Mucosa of stomach (tissue), 1 donor: ENCODE measurements around the gene DVL3.

Source experiments
- H3K27me3 ChIP-seq: one replicate; pipeline ENCODE4 v1.7.0; 2013; ENCODE audit warnings: mild to moderate bottlenecking, low read length; ENCODE audit not compliant: control insufficient read depth, insufficient read depth
- H3K36me3 ChIP-seq: one replicate; pipeline ENCODE4 v1.7.0; 2013; ENCODE audit warnings: low read length; ENCODE audit not compliant: control insufficient read depth, insufficient read depth
- H3K4me1 ChIP-seq: one replicate; pipeline ENCODE4 v1.7.0; 2013; ENCODE audit warnings: mild to moderate bottlenecking, low read length; ENCODE audit not compliant: control insufficient read depth, insufficient read depth
- H3K4me3 ChIP-seq: one replicate; pipeline ENCODE4 v1.7.0; 2013; ENCODE audit warnings: low read length
- H3K9ac ChIP-seq: one replicate; pipeline ENCODE4 v1.7.0; 2013; ENCODE audit warnings: mild to moderate bottlenecking, low read length, moderate library complexity
- H3K9me3 ChIP-seq: one replicate; pipeline ENCODE4 v1.7.0; 2013; ENCODE audit warnings: mild to moderate bottlenecking, low read length, moderate library complexity; ENCODE audit not compliant: control insufficient read depth
- donor health status: Pancreatic carcinoma.

DVL3 gene

DNA sequence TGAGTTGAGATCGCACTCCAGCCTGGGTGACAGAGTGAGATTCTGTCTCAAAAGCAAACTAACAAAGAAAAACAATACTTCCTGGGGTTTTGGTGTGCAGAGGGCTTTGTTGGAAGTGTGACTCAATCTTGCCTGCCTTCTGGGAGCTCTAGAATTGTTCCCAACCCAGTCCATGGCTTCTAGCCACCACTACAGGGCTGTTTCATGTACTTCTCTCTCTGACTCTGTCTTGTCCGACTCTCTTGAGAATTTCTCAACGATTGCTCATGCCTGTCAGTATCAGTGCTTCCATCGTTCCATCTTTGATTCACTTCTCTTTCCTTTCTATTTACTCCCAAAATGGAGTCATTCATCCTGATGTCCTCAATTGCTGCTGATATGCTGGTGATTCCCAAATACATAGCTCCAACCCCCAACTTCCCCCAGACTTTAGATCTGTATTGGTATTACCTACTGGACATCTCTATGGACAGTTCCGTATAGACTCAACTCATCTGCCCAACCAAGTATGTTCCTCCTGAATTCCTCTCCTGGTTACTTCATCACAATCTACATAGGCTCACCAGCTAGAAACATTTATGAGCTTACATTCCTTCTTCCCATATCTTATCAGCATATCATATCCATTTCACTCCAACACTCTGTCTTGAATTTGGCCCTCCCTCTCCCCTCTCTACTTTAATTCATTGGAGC is 17.6 kb downstream of the DVL3 start:
- H3K4me1 ChIP-seq, result peaks cover 25% of the 10 kb centered on the region
- no peak overlapping the region for H3K4me3 ChIP-seq
- H3K9ac ChIP-seq, result no peak overlapping the region
- H3K27me3 ChIP-seq, result no peaks in the 10 kb centered on the region
- H3K9me3 ChIP-seq, result no peaks in the 10 kb centered on the region
- H3K36me3 ChIP-seq, result peaks cover 9% of the 10 kb centered on the region

DNA sequence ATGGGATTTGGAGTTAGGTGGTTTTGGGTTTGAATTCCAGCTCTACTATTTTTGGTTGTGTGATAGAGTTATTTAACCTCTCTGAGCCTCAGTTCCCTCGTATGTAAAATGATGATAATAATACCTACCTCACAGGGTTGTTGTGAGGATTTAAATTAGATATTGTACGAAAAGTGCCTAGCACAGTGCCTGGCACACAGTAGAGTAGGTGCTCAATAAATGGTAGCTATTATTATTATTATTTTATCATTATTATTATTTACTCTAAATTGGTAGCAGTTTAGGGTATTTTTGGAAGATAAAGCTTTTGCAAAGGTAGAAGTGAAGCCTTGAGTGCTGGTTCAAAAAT is 18.2 kb downstream of the DVL3 start:
- no peak overlapping the region for H3K4me3 ChIP-seq
- peaks cover 30% of the 10 kb centered on the region for H3K4me1 ChIP-seq
- no peak overlapping the region for H3K9ac ChIP-seq
- no peaks in the 10 kb centered on the region for H3K9me3 ChIP-seq
- H3K36me3 ChIP-seq, result peaks cover 14% of the 10 kb centered on the region
- H3K27me3 ChIP-seq, result no peaks in the 10 kb centered on the region

DNA sequence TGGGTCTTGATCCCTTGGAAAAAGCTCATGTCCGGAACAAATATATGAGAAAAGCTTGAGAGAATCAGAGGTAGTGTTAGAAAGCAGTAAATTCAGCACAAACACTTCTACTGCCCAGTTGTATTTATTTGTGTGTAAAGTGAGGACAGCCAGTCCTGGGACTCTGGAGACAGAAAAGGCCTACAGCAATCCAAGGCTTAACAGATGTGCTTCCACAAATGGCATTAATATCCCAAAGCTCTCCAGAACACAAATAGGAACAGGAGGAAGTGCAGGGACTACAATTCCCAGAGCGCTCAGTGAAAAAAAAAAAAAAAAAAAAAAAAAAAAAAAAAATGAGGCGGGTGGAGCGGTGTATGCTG is 19.1 kb downstream of the DVL3 start:
- Histone ChIP-seq H3K4me1 (peaks cover 35% of the 10 kb centered on the region), H3K27me3 (no peaks in the 10 kb centered on the region), H3K9ac (no peak overlapping the region), H3K4me3 (no peak overlapping the region), H3K36me3 (peaks cover 23% of the 10 kb centered on the region), H3K9me3 (no peaks in the 10 kb centered on the region)

DNA sequence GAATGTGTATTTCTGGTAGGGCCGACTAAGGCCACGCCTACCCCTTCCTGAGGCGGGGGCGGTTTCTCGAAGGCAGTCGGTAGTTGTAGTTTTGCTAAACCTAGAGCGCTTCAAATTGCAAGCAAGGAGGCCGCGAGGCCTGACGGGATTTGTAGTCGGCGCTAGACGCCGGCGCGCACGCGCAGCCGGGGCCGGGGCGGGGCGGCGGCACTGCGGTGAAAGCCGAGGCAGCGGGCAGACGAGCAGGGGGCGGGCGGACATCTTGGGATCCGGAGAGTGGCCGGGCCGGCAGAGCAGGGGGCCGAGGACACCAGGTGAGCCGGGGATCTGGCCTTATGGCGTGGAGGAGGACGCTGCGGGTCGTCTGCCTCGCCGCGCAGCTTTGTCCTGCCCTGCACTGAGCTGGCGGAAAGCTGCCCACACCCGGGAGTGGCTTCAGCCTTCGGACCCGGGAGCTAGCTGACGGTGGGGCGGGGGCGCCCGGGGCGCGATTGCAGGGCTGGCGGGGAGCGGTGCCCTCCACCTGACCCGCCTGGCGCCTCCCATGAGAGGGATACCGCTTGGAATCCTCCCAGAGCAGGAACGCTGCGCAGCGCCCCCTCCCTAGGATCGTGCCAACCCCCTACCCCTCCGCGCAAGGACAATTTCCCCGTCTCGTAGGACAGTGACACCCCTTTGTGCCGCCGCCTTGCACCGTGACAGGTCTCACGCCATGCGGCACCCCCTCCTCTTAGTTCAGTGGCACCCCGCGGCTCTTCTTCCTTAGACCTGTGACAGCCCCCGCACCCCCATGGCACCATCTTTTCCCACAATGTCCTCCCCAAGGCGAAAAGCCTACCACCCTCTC is 19.7 kb downstream of the DVL3 start, which contains the start of gene AP2M1:
Gene AP2M1 (plus strand): TSS at position 210 of the 847 bp plus-strand sequence. CDS start 2,139 bp downstream, outside the sequence.
- Histone ChIP-seq H3K4me3 (peak within 1 kb of the TSS; percentile 87), H3K4me1 (peaks cover 35% of the 10 kb centered on the region), H3K27me3 (no peaks in the 10 kb centered on the region), H3K9me3 (no peaks in the 10 kb centered on the region), H3K9ac (peak within 1 kb of the TSS; percentile 97), H3K36me3 (peaks cover 28% of the 10 kb centered on the region)

DNA sequence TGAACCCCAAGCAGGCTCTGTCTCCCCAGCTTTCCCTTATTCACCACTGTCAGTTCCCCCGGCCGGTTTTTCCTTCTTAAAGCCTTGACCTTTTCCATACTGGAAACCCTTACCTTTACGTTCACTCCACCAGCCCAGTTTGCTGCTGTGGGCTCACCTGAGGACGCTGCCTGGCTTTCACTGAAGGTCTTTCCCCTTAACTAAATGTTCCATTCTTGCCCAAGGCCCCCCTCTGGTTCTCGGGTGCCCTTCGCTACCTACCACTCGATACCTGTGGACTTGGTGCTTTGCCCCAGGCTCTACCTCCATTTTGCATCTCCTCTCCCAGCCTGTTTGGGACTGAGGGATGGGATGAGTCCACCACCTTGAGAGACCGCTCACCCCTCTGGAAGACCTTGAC is 20.3 kb downstream of the DVL3 start:
- peak overlapping the region; percentile 87 for H3K4me3 ChIP-seq
- H3K9me3 ChIP-seq, result no peaks in the 10 kb centered on the region
- H3K9ac ChIP-seq, result peak overlapping the region; percentile 97
- H3K4me1 ChIP-seq, result peaks cover 35% of the 10 kb centered on the region
- peaks cover 33% of the 10 kb centered on the region for H3K36me3 ChIP-seq
- H3K27me3 ChIP-seq, result no peaks in the 10 kb centered on the region

DNA sequence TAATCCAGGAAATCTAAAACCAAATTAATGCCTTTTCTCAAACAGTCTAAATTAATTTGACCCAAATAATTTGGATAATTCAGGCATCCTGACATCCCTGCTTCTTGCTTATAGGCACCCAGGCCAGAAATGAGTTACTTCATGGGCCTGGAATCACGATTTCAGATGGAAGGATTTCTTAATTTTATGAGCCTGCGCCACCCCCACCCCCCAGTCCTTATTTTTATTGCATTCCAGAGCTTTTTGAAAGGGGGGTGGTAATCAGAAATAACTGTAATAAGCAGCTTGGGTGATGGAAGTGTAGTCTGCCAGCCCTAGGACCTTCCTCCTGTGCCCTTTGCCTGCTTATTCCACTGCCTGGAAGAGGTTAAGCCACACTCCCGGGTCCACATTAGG is 20.8 kb downstream of the DVL3 start:
- peak overlapping the region; percentile 97 for H3K9ac ChIP-seq
- peaks cover 35% of the 10 kb centered on the region for H3K4me1 ChIP-seq
- H3K27me3 ChIP-seq, result no peaks in the 10 kb centered on the region
- peaks cover 37% of the 10 kb centered on the region for H3K36me3 ChIP-seq
- H3K4me3 ChIP-seq, result peak overlapping the region; percentile 39
- no peaks in the 10 kb centered on the region for H3K9me3 ChIP-seq

DNA sequence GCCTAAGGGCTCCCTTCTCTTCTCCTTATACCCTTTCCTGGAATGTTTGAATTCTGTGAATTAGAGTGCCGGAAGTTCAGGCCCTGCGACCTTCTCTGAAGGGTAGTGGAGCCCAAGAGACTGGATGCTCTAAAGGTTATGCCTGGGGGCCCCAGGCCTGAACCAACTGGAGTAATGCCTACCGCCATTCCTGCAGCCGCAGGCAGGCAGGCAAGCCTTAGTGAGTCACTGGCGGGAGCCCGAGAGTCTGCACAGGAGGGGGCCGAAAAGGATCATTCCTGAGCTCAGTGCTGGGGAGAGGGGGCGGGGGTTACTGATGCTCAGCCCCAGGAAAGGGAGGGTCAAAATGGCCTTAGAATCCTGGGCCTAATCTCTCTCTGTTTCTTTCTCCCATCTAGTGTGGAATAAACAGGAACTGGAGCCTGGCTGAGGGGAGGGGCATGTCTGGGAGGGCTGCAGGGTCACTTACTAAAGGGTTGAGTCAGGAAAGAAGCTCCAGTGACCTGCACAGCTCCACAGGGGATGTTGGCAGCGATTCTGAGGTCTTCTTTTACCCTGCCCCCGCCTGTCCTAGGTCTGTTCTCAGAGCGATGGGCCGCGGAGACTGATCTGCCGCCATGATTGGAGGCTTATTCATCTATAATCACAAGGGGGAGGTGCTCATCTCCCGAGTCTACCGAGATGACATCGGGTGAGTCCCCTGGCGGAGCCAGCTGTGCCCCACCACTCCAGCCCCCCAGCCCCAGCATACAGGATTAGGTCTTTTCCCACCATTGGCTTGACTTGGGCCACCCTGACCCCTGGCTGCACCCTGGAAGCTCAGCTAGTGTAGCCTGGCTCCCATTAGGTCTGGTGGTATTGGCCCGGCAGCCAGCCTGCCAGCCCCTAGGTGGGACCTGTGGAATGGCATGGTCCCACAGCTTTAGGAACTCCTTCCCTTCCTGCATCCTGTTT is 21.5 kb downstream of the DVL3 start:
- peaks cover 44% of the 10 kb centered on the region for H3K36me3 ChIP-seq
- no peaks in the 10 kb centered on the region for H3K9me3 ChIP-seq
- H3K27me3 ChIP-seq, result no peaks in the 10 kb centered on the region
- H3K9ac ChIP-seq, result peak overlapping the region; percentile 97
- peaks cover 35% of the 10 kb centered on the region for H3K4me1 ChIP-seq
- peak overlapping the region; percentile 39 for H3K4me3 ChIP-seq

DNA sequence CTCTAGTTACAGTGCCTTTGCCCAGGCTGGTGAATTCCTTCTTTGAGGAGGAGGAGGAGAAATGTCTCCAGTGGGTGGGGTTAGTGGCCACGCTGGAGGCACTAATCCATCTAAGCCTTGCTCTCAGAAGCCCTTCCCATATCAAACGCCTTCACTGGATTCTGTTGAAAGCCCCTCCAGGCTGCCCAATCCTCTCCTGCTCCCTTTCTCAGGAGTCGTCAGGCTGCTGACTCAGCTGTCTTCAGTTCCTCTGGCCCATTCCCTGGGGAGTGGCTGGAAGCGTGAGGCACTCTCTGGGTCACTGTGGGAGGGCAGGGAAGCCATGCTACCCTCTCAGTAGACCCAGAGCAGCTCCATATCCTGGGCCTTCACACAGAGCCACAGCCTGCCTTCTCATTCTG is 22.2 kb downstream of the DVL3 start:
- Histone ChIP-seq H3K4me3 (no peak overlapping the region), H3K36me3 (peaks cover 51% of the 10 kb centered on the region), H3K27me3 (no peaks in the 10 kb centered on the region), H3K4me1 (peaks cover 35% of the 10 kb centered on the region), H3K9me3 (no peaks in the 10 kb centered on the region), H3K9ac (peak overlapping the region; percentile 97)

DNA sequence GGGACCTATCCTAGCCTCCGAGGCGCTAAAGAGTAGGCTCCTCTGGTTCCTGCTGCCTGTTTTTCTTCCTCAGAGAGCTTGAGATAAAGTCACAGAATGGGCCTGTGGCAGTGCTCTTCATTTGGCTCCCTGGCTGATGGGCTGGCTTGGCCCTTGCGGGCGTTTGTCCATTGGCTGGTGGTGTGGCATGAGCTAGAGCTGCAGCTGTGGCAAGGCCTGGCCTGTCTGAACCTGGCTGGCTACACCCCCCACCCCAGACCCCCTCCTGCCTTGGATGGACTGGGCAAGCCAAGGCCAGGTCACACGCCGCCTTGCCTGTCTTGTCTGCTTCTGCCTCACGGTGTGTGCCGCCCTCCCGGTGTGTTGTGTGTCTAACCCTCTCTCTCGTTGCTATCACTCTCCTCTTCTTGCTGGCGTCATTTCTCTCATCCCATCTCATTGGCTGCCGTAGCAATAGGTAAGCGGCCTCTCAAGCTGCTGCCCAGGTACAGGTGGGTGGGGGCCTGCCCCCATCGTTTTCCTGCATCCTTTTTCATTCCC is 22.7 kb downstream of the DVL3 start:
- Histone ChIP-seq H3K4me1 (peaks cover 35% of the 10 kb centered on the region), H3K9ac (no peak overlapping the region), H3K4me3 (no peak overlapping the region), H3K9me3 (no peaks in the 10 kb centered on the region), H3K36me3 (peaks cover 56% of the 10 kb centered on the region), H3K27me3 (no peaks in the 10 kb centered on the region)

DNA sequence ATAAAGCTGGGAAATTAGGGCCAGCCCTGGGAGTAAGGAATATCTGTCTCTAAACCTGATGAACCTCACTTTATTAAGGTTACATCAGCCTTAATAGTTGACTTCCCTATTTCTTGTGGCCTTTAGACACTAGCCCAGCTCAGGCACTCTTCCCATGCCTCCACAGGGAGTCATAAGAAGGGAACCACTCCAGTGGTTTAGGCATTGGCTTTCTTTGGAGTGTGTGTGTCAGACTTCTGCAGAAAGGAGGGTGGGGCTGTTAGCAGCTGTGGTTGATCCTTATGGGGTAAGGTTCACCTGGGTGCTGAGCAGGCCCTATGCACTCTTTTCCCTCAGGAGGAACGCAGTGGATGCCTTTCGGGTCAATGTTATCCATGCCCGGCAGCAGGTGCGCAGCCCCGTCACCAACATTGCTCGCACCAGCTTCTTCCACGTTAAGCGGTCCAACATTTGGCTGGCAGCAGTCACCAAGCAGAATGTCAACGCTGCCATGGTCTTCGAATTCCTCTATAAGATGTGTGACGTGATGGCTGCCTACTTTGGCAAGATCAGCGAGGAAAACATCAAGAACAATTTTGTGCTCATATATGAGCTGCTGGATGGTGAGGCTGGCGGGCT is 23.5 kb downstream of the DVL3 start:
- peaks cover 35% of the 10 kb centered on the region for H3K4me1 ChIP-seq
- no peaks in the 10 kb centered on the region for H3K9me3 ChIP-seq
- H3K9ac ChIP-seq, result no peak overlapping the region
- peaks cover 58% of the 10 kb centered on the region for H3K36me3 ChIP-seq
- H3K4me3 ChIP-seq, result no peak overlapping the region
- H3K27me3 ChIP-seq, result no peaks in the 10 kb centered on the region

DNA sequence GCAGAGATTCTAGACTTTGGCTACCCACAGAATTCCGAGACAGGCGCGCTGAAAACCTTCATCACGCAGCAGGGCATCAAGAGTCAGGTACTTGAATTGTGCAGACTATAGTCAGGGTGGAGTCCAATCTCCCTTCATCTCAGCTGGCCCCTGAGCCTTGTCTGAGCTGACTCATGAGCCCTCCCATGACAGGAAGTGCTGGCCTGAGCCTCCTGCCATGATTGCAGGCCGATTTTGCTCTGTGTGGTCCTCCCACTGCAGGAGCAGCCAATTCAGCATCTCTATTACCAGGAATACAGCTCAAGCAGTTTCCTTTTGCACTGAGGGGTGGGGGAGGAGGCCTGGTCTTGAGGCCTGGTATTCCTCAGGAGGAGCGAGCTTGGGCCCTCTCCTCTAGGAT is 25.0 kb downstream of the DVL3 start:
- no peak overlapping the region for H3K4me3 ChIP-seq
- peaks cover 36% of the 10 kb centered on the region for H3K4me1 ChIP-seq
- no peak overlapping the region for H3K9ac ChIP-seq
- H3K9me3 ChIP-seq, result no peaks in the 10 kb centered on the region
- peaks cover 58% of the 10 kb centered on the region for H3K36me3 ChIP-seq
- no peaks in the 10 kb centered on the region for H3K27me3 ChIP-seq
